ENCODE data around the gene GPR146. TPM values are rescaled to one million over a fixed set of nuclear protein-coding genes. Genes with fewer than 3 reads are reported as not detected.

GPR146 gene
- total RNA-seq, 1 donor from 2014 or later, result 3.1 TPM

DNA sequence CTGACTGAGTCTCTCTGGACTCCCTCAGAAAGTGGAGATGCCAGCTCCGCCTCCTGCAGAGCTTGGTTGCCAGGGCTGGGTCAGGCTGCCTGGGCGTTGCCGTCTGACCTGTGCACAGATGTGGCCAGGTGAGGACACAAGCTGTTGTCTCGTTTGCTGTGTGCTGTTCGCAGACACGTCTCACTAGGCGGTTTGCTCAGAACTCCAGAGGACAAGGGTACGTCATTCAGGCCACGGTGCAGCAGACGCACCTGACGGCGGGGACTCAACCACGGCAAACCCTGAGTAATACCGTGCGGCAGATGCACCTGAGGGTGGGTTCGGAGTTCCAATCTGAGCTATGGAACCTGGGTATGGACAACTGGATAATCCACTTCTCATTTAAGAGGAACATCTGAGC, 55.3 kb downstream of the GPR146 start:
- Mint-ChIP-seq H3K4me1 (ENCODE audit: low read depth, unreplicated experiment) (peaks cover 25% of the 10 kb centered on the region), H3K4me3 (ENCODE audit: unreplicated experiment) (peak overlapping the region; percentile 30), H3K36me3 (ENCODE audit: unreplicated experiment) (peaks cover 15% of the 10 kb centered on the region), H3K9me3 (ENCODE audit: unreplicated experiment) (peaks cover 11% of the 10 kb centered on the region), H3K27ac (ENCODE audit: unreplicated experiment) (peak overlapping the region; percentile 92), H3K27me3 (ENCODE audit: unreplicated experiment) (peaks cover 4% of the 10 kb centered on the region)
- DNase-seq, result no peak
- TF ChIP-seq, protein P1, sequence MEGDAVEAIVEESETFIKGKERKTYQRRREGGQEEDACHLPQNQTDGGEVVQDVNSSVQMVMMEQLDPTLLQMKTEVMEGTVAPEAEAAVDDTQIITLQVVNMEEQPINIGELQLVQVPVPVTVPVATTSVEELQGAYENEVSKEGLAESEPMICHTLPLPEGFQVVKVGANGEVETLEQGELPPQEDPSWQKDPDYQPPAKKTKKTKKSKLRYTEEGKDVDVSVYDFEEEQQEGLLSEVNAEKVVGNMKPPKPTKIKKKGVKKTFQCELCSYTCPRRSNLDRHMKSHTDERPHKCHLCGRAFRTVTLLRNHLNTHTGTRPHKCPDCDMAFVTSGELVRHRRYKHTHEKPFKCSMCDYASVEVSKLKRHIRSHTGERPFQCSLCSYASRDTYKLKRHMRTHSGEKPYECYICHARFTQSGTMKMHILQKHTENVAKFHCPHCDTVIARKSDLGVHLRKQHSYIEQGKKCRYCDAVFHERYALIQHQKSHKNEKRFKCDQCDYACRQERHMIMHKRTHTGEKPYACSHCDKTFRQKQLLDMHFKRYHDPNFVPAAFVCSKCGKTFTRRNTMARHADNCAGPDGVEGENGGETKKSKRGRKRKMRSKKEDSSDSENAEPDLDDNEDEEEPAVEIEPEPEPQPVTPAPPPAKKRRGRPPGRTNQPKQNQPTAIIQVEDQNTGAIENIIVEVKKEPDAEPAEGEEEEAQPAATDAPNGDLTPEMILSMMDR (IDR thresholded peaks at IDR 0.05; ENCODE audit: partially characterized antibody, unreplicated experiment), result no peak

DNA sequence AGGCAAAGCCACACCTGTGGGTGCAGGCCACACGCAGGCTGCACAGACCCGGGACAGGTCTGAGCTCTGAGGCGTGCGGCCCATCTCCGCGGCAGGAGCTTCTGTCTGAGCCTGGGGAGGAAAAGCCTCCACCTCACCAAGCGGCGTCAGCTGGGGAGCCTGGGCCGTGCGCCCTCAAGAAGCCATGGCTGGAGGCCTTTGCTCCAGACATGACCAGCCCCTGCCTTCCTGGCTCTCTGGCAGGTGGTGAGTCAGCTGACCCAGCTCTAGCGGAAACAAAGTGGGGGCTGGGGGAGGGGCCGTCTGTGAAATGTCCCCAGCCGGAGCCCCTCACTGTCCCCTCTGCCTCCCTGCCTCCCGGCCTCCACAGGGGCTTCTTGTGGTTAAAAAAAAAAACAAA, 56.0 kb downstream of the GPR146 start:
- Mint-ChIP-seq H3K27ac (ENCODE audit: unreplicated experiment) (peak overlapping the region; percentile 92), H3K9me3 (ENCODE audit: unreplicated experiment) (peaks cover 11% of the 10 kb centered on the region), H3K36me3 (ENCODE audit: unreplicated experiment) (peaks cover 15% of the 10 kb centered on the region), H3K4me3 (ENCODE audit: unreplicated experiment) (no peak overlapping the region), H3K4me1 (ENCODE audit: low read depth, unreplicated experiment) (peaks cover 25% of the 10 kb centered on the region), H3K27me3 (ENCODE audit: unreplicated experiment) (peaks cover 4% of the 10 kb centered on the region)
- DNase-seq, result no peak
- TF ChIP-seq, protein P1 (IDR thresholded peaks at IDR 0.05; ENCODE audit: partially characterized antibody, unreplicated experiment), result no peak

DNA sequence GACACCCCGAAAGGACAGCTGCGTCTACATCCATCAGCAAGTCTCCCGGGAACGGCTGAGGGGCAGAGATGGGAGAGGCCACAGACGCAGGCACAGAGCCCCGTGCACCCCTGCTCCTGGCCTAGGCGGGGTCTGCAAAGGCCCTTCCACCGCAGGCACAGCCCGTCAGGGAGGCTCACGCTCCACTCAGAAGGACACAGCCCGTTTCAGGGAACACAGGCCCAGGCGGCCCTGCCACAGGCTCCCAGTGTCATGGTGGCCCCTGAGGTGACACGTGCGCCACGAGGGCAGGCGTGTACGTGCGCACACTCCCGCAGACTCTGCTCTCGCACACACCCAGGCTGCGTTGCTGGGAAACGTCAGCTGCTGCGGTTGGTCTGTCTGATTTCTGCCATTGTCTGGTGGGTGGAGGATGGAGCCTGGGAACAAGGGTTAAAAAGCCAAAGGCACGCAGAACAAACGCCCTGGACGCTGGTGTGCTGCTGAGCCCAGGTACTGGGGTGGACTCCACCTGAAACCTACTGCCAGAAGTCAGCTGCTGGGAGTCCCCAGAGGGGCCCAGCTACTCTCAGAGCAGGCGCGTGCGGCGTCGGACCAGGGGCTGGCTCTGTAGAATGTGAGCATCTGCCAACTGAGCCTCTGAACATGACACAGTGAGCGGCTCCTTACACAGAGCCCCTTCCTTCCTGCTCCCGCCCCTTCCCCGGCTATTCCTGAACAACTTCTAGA, 56.7 kb downstream of the GPR146 start:
- Mint-ChIP-seq H3K27ac (ENCODE audit: unreplicated experiment) (peak overlapping the region; percentile 92), H3K27me3 (ENCODE audit: unreplicated experiment) (peaks cover 4% of the 10 kb centered on the region), H3K4me3 (ENCODE audit: unreplicated experiment) (peak overlapping the region; percentile 20), H3K9me3 (ENCODE audit: unreplicated experiment) (peaks cover 14% of the 10 kb centered on the region), H3K4me1 (ENCODE audit: low read depth, unreplicated experiment) (peaks cover 26% of the 10 kb centered on the region), H3K36me3 (ENCODE audit: unreplicated experiment) (peaks cover 15% of the 10 kb centered on the region)
- DNase-seq, result no peak
- TF ChIP-seq, protein P1 (IDR thresholded peaks at IDR 0.05; ENCODE audit: partially characterized antibody, unreplicated experiment), result no peak

DNA sequence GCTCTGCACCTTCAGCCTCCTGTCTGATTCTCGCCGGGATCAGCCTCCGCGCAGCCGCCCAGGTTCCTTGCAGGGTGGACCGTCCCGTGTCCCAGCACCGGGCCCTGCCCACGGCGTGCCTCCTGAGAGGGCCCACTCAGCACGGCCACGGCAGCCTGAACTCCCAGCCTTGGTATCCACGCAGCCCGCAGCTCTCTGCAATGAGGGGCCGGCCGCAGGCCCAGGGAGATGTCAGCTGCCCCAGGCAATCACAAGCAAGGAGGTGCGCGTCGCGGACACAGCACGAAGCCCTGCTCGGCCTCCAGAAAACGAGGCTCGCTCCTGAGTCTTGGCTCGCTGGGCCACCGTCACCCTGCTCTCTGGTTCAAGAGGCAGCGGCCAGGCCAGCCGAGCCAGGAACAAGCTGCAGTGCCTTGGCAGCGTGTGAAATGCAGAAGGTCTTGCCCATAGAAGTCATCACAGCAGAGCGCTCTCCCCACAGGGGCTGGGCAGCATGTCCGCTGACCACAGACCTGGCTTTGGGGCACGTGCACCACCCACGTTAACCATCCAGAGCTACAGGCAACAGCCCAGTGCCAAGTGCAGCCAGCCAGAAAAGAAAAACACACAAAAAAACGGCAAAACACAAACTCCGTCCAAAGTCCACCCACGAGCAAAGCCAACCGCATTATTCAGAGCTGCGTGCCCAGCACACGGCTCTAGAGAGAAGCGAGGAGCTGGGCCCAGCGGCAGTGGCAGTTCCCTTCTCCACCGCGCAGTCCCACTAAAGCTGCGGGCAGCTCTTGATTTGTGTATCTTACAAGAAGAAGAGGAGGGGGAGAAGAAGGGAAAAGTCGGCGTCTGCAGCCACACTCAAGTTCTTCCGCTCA, 57.5 kb downstream of the GPR146 start:
- Mint-ChIP-seq H3K4me3 (ENCODE audit: unreplicated experiment) (no peak overlapping the region), H3K36me3 (ENCODE audit: unreplicated experiment) (peaks cover 15% of the 10 kb centered on the region), H3K9me3 (ENCODE audit: unreplicated experiment) (peaks cover 14% of the 10 kb centered on the region), H3K27me3 (ENCODE audit: unreplicated experiment) (peaks cover 7% of the 10 kb centered on the region), H3K4me1 (ENCODE audit: low read depth, unreplicated experiment) (peaks cover 29% of the 10 kb centered on the region), H3K27ac (ENCODE audit: unreplicated experiment) (peak overlapping the region; percentile 92)
- TF ChIP-seq, protein P1 (IDR thresholded peaks at IDR 0.05; ENCODE audit: partially characterized antibody, unreplicated experiment), result no peak
- no peak for DNase-seq

Measured in glutamatergic neuron (in vitro differentiated cells).